Astrocyte (in vitro differentiated cells and primary cell): ENCODE data around the gene DCHS1. TPM values are rescaled to one million over a fixed set of nuclear protein-coding genes. Genes with fewer than 3 reads are reported as not detected.

Experiments
- DNase-seq: peaks from one replicate; pipeline ENCODE4 v3.0.0-alpha.2; 2010; ENCODE audit warnings: low read depth
- FAIRE-seq: peaks from 2 replicates; lab custom pipeline; 2011; peaks lifted over from hg19 to GRCh38; lab: Jason Lieb, UNC
- H2AFZ ChIP-seq: 2 replicates; pipeline ENCODE4 v1.6.0; 2012; ENCODE audit warnings: low read depth, low read length, inconsistent platforms
- H3K27ac ChIP-seq: 2 replicates; pipeline ENCODE4 v1.5.1; 2011; ENCODE audit warnings: low read depth, low read length, inconsistent platforms
- H3K27me3 ChIP-seq: 2 replicates; pipeline ENCODE4 v1.6.0; 2011; ENCODE audit warnings: low read length, inconsistent platforms; ENCODE audit not compliant: insufficient read depth
- H3K36me3 ChIP-seq: 2 replicates; pipeline ENCODE4 v1.5.1; 2011; ENCODE audit warnings: low read length, inconsistent platforms; ENCODE audit not compliant: insufficient read depth
- H3K4me1 ChIP-seq: 2 replicates; pipeline ENCODE4 v1.5.1; 2011; ENCODE audit warnings: low read length, inconsistent platforms; ENCODE audit not compliant: insufficient read depth
- H3K4me2 ChIP-seq: 2 replicates; pipeline ENCODE4 v1.6.0; 2012; ENCODE audit warnings: low read length, inconsistent platforms
- H3K4me3 ChIP-seq: 2 replicates; pipeline ENCODE4 v1.5.1; 2011; ENCODE audit warnings: low read depth, mild to moderate bottlenecking, low read length, inconsistent platforms; ENCODE audit not compliant: insufficient read depth
- H3K79me2 ChIP-seq: 2 replicates; pipeline ENCODE4 v1.6.0; 2012; ENCODE audit warnings: mild to moderate bottlenecking, low read length, inconsistent platforms; ENCODE audit not compliant: insufficient read depth
- H3K9ac ChIP-seq: 2 replicates; pipeline ENCODE4 v1.6.0; 2012; ENCODE audit warnings: mild to moderate bottlenecking, low read length, inconsistent platforms
- H3K9me3 ChIP-seq: 2 replicates; pipeline ENCODE4 v1.5.1; 2012; ENCODE audit warnings: low read depth, mild to moderate bottlenecking, low read length, inconsistent platforms; ENCODE audit not compliant: insufficient read depth
- H4K20me1 ChIP-seq: 2 replicates; pipeline ENCODE4 v1.6.0; 2012; ENCODE audit warnings: low read length, inconsistent platforms; ENCODE audit not compliant: insufficient read depth
- H3K27ac Mint-ChIP-seq: one replicate; pipeline ENCODE4 v1.8.0; 2021; ENCODE audit warnings: mild to moderate bottlenecking, mixed read lengths; ENCODE audit not compliant: unreplicated experiment
- H3K27me3 Mint-ChIP-seq: one replicate; pipeline ENCODE4 v1.8.0; 2021; ENCODE audit warnings: low read depth, mixed read lengths; ENCODE audit not compliant: unreplicated experiment
- H3K36me3 Mint-ChIP-seq: one replicate; pipeline ENCODE4 v1.8.0; 2021; ENCODE audit warnings: low read depth, mixed read lengths; ENCODE audit not compliant: unreplicated experiment
- H3K4me1 Mint-ChIP-seq: one replicate; pipeline ENCODE4 v1.8.0; 2021; ENCODE audit warnings: low read depth, mixed read lengths; ENCODE audit not compliant: unreplicated experiment
- H3K4me3 Mint-ChIP-seq: one replicate; pipeline ENCODE4 v1.8.0; 2021; ENCODE audit warnings: mild to moderate bottlenecking, moderate library complexity, mixed read lengths; ENCODE audit not compliant: unreplicated experiment
- H3K9me3 Mint-ChIP-seq: one replicate; pipeline ENCODE4 v1.8.0; 2021; ENCODE audit warnings: mild to moderate bottlenecking, mixed read lengths; ENCODE audit not compliant: unreplicated experiment
- CTCF ChIP-seq: IDR thresholded peaks from 2 replicates; pipeline ENCODE4 v1.5.1; 2011; ENCODE audit warnings: low read depth, mild to moderate bottlenecking, inconsistent platforms, low read length, moderate library complexity; ENCODE audit not compliant: insufficient read depth
- EZH2 ChIP-seq: IDR thresholded peaks from 2 replicates; pipeline ENCODE4 v1.6.1; 2012; ENCODE audit warnings: mild to moderate bottlenecking, low read length, inconsistent platforms; ENCODE audit not compliant: insufficient read depth
- total RNA-seq: library from RNA; stranded (reverse); gene quantifications from 2 replicates; pipeline ENCODE4 v1.2.1, GENCODE V29; 2021

The DCHS1 gene
- total RNA-seq, 1 donor from 2014 or later: 8.4 TPM

- Histone ChIP-seq H3K4me3 (no peak overlapping the region), H3K36me3 (no peaks in the 10 kb centered on the region), H3K9me3 (no peaks in the 10 kb centered on the region), H3K4me1 (no peaks in the 10 kb centered on the region), H3K9ac (no peak overlapping the region), H2AFZ (no peak overlapping the region), H3K4me2 (no peak overlapping the region), H4K20me1 (no peaks in the 10 kb centered on the region), H3K79me2 (no peaks in the 10 kb centered on the region), H3K27ac (no peak overlapping the region), H3K27me3 (no peaks in the 10 kb centered on the region)
- no peaks in the 10 kb centered on the region for H3K9me3 Mint-ChIP-seq
- no peak overlapping the region for H3K4me3 Mint-ChIP-seq
- H3K36me3 Mint-ChIP-seq: peaks cover 19% of the 10 kb centered on the region
- no peak for FAIRE-seq
- H3K4me1 Mint-ChIP-seq: no peaks in the 10 kb centered on the region
- TF ChIP-seq EZH2 (no peak), CTCF (no peak)
- DNase-seq: no peak
- H3K27ac Mint-ChIP-seq: no peak overlapping the region
- H3K27me3 Mint-ChIP-seq: peaks cover 47% of the 10 kb centered on the region
Observed at GRCh38 chr11:6627762-6628241, 27.8 kb downstream of the DCHS1 start.

GRCh38 chr11:6626971-6627761 is 28.4 kb downstream of the DCHS1 start:
- H3K4me3 ChIP-seq: no peak overlapping the region
- peaks cover 16% of the 10 kb centered on the region for H3K36me3 Mint-ChIP-seq
- H3K4me2 ChIP-seq: no peak overlapping the region
- DNase-seq: no peak
- no peaks in the 10 kb centered on the region for H3K27me3 ChIP-seq
- no peak overlapping the region for H3K27ac ChIP-seq
- H2AFZ ChIP-seq: no peak overlapping the region
- no peaks in the 10 kb centered on the region for H3K36me3 ChIP-seq
- no peaks in the 10 kb centered on the region for H3K4me1 Mint-ChIP-seq
- peaks cover 46% of the 10 kb centered on the region for H3K27me3 Mint-ChIP-seq
- no peak overlapping the region for H3K9ac ChIP-seq
- TF ChIP-seq CTCF (no peak), EZH2 (no peak)
- H3K9me3 ChIP-seq: no peaks in the 10 kb centered on the region
- H4K20me1 ChIP-seq: no peaks in the 10 kb centered on the region
- no peak overlapping the region for H3K27ac Mint-ChIP-seq
- no peaks in the 10 kb centered on the region for H3K4me1 ChIP-seq
- no peaks in the 10 kb centered on the region for H3K9me3 Mint-ChIP-seq
- FAIRE-seq: no peak
- no peaks in the 10 kb centered on the region for H3K79me2 ChIP-seq
- no peak overlapping the region for H3K4me3 Mint-ChIP-seq
